Mammary epithelial cell (primary cell): ENCODE data around the gene FBP2.

Experiments used
- EZH2 ChIP-seq: IDR thresholded peaks from 2 replicates; pipeline ENCODE4 v1.6.1; 2012; ENCODE audit warnings: low read length, inconsistent platforms, borderline replicate concordance
- TF ChIP-seq, protein P1 (sequence below), 2 donors: IDR thresholded peaks in 1 of 2; conservative IDR thresholded peaks in 1 of 2; 2 replicates each; pipeline ENCODE4 v1.5.1; 2011 to 2012; ENCODE audit warnings: inconsistent platforms in 2 of 2, low read length in 2 of 2, mild to moderate bottlenecking in 2 of 2, control low read depth in 1 of 2, low read depth in 1 of 2; ENCODE audit not compliant: insufficient read depth in 1 of 2; ENCODE audit errors: extremely low read depth in 1 of 2

DNA sequence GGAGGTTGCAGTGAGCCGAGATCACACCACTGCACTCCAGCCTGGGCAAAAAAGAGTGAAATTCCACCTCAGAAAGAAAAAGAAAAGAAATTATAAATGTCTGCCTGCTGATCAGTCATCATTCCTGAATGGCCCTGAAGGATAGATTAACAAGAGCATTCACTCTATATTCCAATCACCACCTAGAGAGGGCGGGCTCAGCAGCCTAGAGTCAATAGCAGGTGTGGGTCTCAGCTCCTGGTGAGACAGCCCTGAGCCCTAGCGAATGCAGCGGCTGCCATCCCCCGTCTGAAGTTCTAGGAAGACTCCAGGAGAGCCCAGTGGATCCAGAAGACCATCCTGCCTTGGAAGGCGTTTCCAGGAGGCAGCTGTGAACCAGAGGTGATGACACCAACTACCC lies 33.7 kb upstream of the FBP2 start:
- TF ChIP-seq EZH2 = no peak
- TF ChIP-seq, protein P1, sequence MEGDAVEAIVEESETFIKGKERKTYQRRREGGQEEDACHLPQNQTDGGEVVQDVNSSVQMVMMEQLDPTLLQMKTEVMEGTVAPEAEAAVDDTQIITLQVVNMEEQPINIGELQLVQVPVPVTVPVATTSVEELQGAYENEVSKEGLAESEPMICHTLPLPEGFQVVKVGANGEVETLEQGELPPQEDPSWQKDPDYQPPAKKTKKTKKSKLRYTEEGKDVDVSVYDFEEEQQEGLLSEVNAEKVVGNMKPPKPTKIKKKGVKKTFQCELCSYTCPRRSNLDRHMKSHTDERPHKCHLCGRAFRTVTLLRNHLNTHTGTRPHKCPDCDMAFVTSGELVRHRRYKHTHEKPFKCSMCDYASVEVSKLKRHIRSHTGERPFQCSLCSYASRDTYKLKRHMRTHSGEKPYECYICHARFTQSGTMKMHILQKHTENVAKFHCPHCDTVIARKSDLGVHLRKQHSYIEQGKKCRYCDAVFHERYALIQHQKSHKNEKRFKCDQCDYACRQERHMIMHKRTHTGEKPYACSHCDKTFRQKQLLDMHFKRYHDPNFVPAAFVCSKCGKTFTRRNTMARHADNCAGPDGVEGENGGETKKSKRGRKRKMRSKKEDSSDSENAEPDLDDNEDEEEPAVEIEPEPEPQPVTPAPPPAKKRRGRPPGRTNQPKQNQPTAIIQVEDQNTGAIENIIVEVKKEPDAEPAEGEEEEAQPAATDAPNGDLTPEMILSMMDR (conservative IDR thresholded peaks at IDR 0.05 in 1 of 2, IDR thresholded peaks at IDR 0.05 in 1 of 2; ENCODE audit: extremely low read depth in 1 of 2, insufficient read depth in 1 of 2, low read depth in 1 of 2, low read length in 2 of 2) = no peak
